ENCODE data around the gene ZNF292.
"Not testable (repeated sequence)": the region's sequence is repeated elsewhere in the genome, so short reads cannot be mapped to it uniquely, and the experiment has no call there.

The ZNF292 gene

DNA sequence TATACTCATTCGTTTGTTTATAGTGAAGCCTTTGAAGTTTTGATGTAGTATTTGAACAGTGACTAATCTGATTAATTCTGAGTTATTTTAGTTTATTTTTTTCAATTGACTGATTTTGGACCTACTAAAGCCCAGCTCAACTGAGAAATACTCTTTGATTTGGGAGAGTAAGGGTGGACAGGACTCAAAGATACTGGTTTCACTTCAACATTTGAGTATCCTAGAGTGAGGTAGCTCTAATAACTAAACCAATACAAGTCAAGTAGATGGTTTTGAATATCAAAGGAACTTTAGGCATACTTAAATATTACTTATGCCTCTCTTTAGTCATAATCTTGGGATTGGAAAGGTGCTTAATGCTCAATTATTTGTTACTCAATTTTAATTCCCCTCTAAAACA lies 65.6 kb downstream of the ZNF292 start:
- no peak for DNase-seq

GRCh38 chr6:87222676-87223075 lies 67.3 kb downstream of the ZNF292 start:
- no peak for DNase-seq

GRCh38 chr6:87224971-87225370 lies 69.6 kb downstream of the ZNF292 start:
- DNase-seq = no peak

GRCh38 chr6:87225511-87225910 lies 70.1 kb downstream of the ZNF292 start:
- DNase-seq = no peak

GRCh38 chr6:87225937-87226336 lies 70.6 kb downstream of the ZNF292 start:
- DNase-seq = no peak

DNA sequence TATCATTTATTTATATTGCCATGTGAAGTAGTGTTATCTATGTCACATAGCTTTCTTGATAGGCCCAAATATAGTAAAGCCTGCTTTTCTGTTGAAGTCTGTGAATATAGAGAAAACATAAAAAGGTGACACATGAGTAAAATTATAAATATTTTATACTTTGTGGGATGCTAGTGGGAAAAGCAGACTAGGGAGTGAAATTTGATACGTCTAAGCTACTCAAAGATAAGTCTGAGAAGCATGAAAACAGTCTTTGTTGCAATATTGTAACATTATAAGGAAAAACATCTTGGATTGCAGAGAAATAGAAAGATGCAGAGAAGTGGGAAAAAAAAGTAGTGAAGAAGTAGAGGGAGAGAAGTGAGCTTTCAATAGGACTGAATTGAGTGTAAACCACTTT lies 75.4 kb downstream of the ZNF292 start:
- no peak for DNase-seq

DNA sequence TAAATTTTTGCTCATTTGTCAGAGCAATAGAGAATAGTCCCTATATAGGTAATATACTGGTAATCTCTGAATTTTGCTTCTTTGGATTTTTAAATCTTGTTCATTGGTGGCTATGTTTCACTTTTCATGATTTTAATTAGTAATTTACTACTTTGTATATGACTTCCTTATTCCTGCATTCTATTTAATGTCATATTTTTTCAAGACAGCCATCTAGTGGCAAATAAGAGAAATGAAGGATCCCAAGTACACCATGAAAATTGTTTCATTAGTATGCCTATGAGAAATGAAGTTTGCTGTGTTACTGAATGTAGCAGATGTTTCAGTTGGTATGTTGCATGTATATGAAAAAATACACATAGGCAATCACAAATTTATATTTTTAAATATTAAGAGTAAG lies 82.4 kb downstream of the ZNF292 start:
- DNase-seq = no peak

DNA sequence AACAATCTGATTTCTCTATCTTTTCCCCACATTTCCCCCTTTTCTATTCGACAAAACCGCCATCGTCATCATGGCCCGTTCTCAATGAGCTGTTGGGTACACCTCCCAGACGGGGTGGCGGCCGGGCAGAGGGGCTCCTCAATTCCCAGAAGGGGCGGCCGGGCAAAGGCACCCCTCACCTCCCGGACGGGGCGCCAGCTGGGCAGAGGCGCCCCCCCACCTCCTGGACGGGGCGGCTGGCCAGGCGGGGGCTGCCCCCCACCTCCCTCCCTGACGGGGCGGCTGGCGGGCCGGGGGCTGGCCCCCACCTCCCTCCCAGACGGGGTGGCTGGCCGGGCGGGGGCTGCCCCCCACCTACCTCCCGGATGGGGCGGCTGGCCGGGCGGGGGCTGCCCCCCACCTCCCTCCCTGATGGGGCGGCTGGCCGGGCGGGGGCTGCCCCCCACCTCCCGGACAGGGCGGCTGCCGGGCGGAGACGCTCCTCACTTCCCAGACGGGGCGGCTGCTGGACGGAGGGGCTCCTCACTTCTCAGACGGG lies 83.8 kb downstream of the ZNF292 start:
- not testable (repeated sequence) for DNase-seq

GRCh38 chr6:87241304-87241703 lies 85.9 kb downstream of the ZNF292 start:
- no peak for DNase-seq

DNA sequence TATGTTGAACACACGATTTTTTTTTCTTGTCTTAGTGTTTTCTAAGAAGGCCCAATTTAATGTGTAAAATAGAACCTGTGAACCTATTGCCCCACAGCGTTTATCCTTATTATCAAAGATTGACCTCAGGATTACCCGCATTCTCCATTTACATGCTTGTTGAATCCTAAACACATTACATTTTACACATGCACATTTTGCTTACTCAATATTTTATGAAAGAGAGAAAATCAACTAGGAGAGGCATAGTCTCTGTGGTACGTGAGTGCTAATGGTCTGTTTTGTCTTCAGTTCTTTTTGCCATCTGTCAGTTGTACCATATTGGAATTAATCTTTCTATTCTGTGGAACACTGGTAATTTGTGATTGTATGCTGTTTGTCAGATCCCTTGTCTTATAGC lies 86.9 kb downstream of the ZNF292 start:
- DNase-seq = no peak

GRCh38 chr6:87243812-87244211 lies 88.4 kb downstream of the ZNF292 start:
- DNase-seq = no peak

- DNase-seq = no peak
These were observed 89.0 kb downstream of the ZNF292 start for GRCh38 chr6:87244380-87244779.

GRCh38 chr6:87250019-87250418 lies 94.7 kb downstream of the ZNF292 start:
- no peak for DNase-seq

DNA sequence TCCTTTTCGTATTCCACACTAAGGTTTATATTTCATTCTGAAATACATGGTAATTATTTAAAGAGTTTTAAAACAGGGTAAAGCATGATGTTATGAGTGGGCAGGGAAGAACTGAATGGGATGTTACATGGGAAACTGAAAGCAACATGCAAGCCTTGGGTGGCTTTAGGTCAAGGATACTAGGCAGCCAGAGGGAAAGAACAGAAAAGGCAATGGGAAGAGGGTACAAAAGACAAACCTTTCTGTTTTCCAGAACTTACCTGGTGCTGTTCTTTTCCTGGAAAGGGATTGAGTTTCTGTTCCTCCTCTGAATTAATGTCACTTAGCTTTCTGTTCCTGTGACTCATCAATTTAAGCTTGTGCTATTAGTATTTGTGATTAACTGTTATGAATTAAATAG lies 95.9 kb downstream of the ZNF292 start:
- no peak for DNase-seq

DNA sequence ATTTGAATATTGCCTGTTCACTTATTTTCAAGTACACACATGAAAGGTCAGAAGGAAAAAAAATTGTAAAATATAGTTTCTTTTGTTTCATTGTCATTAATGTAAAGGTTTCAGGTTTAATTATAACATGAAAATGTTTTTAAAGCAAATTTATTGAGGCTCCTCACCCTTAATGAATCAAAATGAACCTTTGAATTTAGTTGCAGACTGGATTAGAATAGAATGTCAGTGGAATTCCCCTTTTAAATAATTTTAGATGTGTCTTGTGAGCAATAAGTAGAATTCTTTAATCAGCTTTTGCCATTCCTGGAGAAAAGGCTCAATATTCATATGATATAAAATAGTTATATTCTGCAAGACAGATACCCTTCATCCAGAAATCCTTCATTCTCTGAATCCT lies 96.4 kb downstream of the ZNF292 start:
- no peak for DNase-seq

DNA sequence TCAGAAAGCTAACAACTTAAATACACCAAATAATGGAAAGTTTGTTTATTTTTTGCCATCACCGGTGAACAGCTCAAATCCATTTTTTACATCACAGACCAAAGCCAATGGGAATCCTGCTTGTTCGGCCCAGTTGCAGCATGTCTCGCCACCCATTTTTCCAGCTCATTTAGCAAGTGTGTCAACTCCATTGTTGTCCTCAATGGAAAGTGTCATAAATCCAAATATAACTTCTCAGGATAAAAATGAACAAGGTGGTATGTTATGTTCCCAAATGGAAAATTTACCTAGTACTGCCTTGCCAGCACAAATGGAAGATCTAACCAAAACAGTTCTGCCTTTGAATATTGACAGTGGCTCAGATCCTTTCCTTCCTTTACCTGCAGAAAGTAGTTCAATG lies 101.7 kb downstream of the ZNF292 start:
- DNase-seq = no peak

DNA sequence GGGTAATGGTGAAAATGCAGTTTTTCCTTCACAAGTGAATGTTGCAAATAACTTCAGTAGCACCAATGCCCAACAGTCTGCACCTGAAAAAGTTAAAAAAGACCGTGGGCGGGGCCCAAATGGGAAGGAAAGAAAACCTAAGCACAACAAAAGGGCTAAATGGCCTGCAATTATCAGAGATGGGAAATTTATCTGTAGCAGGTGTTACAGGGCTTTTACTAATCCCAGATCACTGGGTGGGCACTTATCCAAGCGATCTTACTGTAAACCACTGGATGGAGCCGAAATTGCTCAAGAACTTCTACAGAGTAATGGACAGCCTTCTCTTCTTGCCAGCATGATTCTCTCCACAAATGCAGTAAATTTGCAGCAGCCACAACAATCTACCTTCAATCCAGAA lies 102.2 kb downstream of the ZNF292 start:
- DNase-seq = no peak

- no peak for DNase-seq
These were observed 102.6 kb downstream of the ZNF292 start for GRCh38 chr6:87257975-87258374.

DNA sequence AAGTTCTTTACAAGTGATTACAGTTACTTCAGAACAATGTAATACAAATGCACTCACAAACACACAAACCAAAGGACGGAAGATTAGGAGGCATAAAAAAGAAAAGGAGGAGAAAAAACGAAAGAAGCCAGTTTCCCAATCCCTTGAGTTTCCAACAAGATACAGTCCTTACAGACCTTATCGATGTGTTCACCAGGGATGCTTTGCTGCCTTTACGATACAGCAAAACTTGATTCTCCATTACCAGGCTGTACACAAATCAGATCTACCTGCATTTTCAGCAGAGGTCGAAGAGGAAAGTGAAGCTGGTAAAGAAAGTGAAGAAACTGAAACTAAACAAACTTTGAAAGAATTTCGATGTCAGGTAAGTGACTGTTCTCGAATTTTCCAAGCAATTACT lies 104.4 kb downstream of the ZNF292 start:
- DNase-seq = no peak

DNA sequence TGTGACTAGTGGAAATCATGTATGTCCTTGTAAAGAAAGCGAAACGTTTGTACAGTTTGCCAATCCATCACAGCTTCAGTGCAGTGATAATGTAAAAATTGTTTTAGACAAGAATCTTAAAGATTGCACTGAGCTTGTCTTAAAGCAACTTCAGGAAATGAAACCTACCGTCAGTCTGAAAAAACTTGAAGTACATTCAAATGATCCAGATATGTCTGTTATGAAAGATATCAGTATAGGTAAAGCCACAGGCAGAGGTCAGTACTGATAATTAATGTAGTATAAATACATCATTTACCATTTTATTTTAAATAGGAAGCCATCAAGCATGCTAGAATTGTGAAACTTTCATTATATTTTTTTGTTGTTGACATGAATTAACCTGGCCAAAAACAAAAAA lies 106.2 kb downstream of the ZNF292 start:
- no peak for DNase-seq

DNA sequence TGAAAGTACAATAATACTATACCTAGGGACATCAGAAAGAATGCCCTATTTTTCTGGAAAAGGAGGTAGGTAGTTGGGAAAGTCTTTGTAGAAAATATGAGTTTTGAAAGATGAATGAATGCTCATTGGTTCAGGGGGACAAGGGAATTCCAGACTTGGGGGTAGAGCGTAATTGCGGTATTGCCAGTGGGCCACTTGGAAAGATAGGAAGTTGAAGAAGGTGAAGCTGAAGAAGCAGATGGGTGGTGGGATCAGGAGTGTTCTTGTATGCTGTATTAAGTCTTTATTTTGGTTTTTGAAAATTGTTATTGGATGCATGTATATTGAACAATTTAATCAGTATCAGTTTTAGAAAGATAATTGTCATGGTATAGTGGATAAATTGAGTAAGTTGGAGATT lies 109.1 kb downstream of the ZNF292 start:
- DNase-seq = no peak

DNA sequence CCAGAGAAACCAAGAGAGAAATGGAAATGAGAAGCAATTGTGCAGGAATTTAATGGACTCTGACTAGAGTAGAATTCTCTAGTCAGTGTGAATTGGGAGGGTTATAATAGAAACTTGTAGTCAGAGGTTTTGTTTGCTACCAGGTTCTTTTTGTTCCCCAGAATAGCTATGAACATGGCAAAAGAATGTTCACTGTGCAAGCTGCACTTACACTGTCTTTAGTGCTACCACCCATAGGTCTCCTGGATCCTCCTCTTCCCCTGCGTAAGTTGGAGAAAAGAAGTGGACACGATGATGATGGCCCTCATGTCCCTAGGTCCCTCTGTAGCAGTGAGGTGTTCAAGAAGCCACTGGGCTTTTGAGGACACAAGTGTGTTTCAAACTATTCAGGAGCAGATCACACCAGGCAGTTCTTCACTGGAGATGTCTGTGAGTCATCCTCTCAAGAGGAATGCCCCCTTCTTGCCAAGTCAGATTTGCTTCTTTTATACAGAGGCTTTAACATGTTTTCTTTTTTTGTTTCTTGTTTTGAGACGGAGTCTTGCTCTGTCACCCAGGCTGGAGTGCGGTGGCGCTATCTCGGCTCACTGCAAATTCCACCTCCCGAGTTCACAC lies 119.4 kb downstream of the ZNF292 start:
- no peak for DNase-seq

DNA sequence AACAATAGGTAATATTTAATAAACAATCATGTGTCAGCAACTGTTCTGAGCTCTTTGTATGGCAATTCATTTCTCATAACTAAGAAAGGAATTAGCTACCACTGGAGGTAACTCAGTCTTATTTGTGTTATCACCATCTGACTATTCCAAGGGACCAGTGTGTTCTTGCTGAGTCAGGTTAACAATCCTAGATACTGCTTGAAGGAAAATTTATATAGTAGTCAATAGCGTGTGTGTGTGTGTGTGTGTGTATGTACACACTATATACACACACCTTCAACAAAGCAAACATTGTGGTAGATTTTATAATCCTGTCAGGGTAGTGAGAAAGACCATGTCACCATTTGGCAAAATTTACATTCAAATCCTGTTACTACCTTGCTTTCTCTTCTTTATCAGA lies 121.3 kb downstream of the ZNF292 start:
- DNase-seq = no peak

- no peak for DNase-seq
These were observed 121.8 kb downstream of the ZNF292 start for GRCh38 chr6:87277123-87277522.

- no peak for DNase-seq
These were observed 123.8 kb downstream of the ZNF292 start for GRCh38 chr6:87279196-87279595.

DNA sequence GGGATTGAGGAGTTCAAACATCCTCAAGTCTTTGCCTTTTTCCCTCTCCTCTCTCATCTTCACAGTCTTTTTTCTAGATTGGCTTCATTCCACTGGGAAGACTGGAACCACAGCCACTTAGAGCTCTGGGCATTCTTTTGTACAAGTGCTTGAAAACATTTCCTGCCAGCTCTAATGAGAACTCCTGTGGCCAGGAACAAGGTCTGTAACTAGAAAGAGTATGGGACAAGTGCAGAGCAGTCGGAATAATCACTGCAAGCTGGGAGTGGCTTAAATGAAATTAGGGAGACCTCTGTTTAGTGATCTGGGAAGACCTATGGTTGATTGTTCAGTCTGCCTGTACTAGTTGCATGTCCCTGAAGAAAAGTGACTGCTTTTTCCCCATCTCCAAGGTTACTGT lies 126.1 kb downstream of the ZNF292 start:
- no peak for DNase-seq

Measured in DMS153 (cell line).